T follicular helper cell (primary cell): ENCODE data around the gene KIAA2012.

Experiments used
- DNase-seq: peaks from one replicate; pipeline ENCODE4 v3.0.0-alpha.2; 2020; ENCODE audit warnings: low read depth
- total RNA-seq, 2 experiments: gene quantifications; one replicate each; lab custom pipeline; 2026; lab: John Stamatoyannopoulos, UW

Gene KIAA2012
- 0 reads per million in 2 experiments for total RNA-seq

DNA sequence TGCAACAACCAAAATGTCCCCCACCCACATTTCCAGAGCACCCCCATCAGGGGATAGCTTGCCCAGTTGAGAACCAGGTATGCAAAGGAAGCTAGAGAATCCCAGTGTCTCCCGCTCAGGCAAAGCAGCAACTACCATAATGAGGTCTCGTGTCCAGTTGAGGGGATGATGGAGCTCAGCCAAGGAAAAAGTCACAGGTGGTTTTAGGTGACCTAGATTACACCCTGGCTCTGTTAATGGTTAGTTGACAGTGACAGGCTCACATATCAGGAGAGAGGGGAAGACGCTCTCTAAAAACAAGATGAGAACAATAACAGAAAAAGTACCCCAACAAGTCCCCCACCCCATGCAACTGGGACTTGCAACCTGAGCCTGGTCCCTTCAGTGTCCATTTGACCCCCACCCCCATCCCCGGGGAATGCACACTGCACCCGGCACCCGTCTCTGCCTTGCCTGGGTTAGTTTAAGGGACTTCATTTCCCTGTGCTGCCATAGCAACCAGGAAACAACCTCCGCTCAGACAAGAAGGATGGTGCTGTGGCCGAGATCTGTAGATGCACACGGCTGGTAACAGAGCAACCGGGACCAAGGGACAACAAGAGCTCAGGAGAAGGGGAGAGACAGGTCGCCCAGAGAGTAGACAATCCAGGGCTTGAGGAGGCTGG is at the start of gene KIAA2012:
Gene KIAA2012, plus strand, starts transcription at position 519 of the 665 bp plus-strand sequence. CDS start 373 bp downstream, outside the sequence.
- DNase-seq: no peak

DNA sequence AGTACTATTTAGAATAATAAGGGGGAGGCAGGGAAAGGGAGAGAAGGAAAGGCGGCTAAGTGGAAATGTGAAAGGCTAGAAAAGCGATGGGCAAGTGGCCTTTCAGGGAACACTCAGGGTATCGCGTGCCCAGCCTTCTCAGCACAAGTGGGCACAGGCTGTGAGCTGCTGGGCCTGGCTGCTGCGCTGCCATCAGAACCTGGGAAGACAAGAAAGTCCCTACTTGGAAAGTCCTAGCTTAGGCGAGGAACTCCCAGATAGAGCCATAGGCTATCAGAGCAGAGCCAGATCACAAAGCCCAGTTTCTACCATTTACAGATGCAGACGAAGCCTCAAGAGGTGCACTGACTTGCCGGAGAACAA is 49.2 kb upstream of the KIAA2012 start:
- DNase-seq: no peak

DNA sequence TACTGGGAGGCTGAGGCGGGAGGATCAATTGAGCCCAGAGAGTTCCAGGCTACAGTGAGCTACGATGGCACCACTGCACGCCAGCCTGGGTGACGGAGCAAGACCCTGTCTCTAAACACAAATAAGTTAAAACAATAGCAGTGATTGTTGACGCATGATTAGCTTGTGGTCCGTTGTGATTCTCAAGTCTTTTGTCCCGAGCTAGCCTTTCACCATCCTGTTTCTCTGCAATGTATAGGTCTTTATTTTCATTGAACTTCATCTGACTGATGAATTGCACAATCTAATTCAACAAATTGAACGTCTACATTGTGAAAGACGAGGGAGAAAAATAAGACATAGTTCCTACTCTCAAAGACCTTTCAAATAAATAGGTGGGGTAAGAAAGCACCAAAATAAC is 48.2 kb upstream of the KIAA2012 start:
- DNase-seq: no peak

DNA sequence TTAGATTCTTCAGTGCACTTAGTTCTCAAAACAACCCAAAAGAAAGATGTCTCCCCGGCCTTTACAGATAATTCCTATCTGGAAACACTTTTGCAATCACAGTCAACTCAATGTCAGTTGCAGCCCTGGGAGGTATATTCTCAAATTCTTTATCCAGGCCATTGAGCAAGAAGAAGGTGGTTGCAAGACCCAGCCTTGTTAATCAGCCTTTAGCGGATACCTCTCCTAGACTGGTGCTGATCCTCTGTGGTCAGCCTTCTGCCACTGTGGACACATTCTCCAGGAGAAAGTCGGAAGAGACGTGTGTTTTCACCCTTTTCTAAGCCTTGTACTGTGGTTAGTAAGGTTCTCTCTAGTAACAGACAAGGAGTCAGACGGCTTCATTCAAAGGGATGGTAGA is 47.2 kb upstream of the KIAA2012 start:
- no peak for DNase-seq

DNA sequence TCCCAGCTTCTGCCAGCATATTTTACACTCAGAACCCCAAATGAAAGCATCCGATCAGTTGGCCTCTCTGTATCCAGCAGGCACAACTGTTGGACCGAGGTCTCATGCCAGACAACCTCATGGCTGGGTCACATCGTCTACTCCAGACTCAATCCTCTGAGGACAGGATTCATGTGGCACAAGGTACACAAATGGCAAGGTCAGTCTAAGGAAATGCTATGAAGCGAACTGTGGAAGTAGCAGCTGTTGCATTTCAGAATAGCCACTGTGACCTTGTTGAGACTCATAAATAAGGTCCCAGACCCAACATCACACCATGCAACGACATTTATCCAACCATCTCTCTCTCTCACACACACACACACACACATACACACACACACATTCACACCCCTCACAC is 46.5 kb upstream of the KIAA2012 start:
- DNase-seq: no peak

DNA sequence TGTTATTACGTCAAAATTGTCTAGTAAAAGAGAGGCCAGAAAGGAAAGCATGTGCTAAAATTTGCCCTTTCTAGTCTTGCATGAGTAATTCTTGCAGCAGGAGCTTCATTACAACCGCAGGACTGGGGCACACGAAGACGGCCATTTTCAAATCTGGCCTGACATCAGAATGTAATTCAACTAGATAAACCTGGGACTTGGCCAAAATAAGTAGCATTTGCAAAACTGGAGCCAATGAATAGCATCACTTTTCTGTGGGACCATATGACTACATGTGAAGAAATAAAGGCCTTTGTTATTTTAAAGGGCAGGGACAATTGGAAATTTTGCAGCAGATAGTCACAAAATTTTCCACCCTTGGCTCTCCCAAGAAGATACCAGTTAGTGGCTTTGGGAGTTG is 42.4 kb upstream of the KIAA2012 start:
- DNase-seq: no peak

DNA sequence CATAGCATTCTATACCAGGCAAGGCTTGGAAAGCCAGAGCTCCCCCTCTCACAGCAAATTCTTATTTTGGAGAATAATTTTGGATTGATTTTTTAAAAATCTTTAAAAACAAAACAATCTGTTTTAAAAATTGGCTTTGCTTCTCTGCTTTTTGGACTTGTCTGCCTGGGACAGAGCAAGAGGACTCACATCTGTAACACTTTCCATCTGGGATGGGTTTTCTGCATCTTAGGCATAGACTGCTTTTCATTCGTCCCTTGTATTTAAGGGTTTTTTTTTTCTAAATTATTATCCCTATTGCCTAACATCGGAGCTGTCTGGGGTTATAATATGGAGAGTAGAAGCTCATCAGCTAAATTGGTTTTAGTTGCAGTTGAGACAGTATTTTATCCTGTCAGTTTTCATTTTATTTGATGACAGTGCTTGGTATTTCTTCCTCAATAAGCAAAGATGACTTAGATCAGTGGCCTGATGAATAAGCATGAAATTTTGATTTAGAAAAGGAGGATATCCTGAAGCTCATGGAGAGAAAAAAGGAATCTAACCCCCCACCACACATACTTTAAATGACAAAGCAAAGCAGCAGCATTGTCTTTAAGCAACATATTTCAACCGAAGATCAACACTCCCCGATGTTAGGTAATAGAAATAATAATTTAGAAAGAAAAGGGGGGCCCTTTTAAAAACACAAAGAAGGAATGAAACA is 41.7 kb upstream of the KIAA2012 start:
- no peak for DNase-seq

DNA sequence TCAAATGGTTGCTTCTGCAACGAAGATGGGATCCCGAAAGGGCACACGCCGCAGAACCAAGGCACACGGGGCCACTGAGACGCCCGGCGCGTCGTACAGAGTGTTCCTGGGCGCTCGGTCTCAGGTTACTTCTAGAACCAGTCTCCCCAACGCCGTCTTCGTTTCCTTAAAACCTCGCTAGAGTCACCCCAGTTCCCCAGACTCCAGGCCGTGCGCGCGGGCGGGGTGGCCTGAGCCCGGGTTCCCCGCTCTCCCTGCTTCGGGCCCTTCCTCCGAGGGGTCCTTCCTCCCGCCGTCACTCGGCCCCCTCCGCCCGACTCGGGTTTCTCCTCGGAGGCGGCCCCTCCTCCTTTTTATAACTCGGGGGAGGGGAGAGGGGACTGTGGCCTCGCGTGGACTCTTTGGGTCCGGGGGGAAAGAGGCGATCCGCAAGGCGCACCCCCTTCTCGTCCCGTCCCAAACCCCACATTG is 40.2 kb upstream of the KIAA2012 start:
- DNase-seq: no peak

DNA sequence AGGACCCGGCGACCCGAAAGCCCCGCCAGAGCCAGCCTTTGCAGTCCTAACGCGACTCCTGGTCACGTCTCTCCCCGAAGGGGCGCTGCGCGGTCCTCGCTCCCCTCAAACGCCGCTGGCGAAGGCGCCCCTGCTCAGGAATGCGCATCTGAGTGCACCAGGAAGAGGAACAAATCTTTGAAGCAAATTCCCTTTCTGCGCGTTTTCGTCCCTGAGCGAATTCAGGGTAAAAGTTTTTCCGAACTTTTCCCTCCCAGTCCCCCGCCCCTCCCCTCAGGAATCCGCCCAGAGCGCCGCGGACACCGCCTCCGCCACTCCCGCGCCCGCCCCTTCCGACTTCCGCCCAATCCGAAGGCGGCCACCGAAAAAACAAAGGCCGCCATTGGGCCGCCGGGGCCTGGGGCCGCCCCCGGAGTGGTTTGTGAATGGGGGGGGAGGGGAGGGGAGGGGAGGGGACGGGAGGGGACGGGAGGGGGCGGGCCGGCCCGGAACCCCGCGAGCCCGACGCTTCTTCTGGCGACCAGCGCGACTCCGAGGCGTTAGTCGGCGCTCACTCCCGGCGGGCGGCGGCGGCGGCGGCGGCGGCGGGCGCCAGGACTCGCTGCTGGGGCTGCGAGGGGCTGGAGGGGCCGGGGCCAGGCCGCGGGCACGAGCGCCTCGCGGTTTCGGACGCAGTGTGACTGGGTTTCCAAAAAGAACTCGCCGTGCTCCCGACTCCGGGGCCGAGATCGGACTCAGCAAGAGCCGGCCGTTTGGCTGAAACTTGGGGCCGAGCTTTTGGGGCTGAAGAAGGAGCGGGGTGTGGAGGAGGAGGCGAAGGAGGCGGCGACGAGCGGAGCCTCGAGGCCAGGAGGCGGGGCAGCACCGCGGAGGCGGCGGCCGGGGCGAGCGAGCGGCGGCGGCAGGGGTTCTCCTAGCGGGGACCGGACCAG is 39.5 kb upstream of the KIAA2012 start, which contains the start of gene FZD7:
Gene FZD7, plus strand, starts transcription at position 539 of the 932 bp plus-strand sequence. CDS start 793 bp downstream, outside the sequence.
- DNase-seq: peak; percentile 76

DNA sequence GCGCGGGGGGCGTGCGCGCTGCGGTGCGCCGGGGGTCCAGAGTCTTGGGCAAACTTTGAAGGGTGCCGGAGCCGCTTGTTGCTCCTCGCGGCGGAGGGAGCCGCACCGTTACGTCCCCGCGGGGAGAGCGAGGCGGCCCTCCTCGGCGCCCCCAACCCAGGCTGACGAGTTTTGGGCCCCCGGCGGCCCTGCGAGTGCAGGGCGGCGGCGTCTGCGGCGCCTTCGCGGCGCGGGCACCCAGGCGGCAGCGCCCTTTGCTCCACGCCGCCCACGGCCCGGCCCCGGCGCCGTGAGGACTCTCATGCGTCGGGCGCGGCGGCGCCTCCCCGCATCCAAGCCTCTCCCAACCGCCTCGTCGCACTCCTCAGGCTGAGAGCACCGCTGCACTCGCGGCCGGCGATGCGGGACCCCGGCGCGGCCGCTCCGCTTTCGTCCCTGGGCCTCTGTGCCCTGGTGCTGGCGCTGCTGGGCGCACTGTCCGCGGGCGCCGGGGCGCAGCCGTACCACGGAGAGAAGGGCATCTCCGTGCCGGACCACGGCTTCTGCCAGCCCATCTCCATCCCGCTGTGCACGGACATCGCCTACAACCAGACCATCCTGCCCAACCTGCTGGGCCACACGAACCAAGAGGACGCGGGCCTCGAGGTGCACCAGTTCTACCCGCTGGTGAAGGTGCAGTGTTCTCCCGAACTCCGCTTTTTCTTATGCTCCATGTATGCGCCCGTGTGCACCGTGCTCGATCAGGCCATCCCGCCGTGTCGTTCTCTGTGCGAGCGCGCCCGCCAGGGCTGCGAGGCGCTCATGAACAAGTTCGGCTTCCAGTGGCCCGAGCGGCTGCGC is 38.6 kb upstream of the KIAA2012 start:
- peak; percentile 10 for DNase-seq

DNA sequence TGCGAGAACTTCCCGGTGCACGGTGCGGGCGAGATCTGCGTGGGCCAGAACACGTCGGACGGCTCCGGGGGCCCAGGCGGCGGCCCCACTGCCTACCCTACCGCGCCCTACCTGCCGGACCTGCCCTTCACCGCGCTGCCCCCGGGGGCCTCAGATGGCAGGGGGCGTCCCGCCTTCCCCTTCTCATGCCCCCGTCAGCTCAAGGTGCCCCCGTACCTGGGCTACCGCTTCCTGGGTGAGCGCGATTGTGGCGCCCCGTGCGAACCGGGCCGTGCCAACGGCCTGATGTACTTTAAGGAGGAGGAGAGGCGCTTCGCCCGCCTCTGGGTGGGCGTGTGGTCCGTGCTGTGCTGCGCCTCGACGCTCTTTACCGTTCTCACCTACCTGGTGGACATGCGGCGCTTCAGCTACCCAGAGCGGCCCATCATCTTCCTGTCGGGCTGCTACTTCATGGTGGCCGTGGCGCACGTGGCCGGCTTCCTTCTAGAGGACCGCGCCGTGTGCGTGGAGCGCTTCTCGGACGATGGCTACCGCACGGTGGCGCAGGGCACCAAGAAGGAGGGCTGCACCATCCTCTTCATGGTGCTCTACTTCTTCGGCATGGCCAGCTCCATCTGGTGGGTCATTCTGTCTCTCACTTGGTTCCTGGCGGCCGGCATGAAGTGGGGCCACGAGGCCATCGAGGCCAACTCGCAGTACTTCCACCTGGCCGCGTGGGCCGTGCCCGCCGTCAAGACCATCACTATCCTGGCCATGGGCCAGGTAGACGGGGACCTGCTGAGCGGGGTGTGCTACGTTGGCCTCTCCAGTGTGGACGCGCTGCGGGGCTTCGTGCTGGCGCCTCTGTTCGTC is 37.7 kb upstream of the KIAA2012 start:
- no peak for DNase-seq

DNA sequence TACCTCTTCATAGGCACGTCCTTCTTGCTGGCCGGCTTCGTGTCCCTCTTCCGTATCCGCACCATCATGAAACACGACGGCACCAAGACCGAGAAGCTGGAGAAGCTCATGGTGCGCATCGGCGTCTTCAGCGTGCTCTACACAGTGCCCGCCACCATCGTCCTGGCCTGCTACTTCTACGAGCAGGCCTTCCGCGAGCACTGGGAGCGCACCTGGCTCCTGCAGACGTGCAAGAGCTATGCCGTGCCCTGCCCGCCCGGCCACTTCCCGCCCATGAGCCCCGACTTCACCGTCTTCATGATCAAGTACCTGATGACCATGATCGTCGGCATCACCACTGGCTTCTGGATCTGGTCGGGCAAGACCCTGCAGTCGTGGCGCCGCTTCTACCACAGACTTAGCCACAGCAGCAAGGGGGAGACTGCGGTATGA is 37.1 kb upstream of the KIAA2012 start:
- no peak for DNase-seq

DNA sequence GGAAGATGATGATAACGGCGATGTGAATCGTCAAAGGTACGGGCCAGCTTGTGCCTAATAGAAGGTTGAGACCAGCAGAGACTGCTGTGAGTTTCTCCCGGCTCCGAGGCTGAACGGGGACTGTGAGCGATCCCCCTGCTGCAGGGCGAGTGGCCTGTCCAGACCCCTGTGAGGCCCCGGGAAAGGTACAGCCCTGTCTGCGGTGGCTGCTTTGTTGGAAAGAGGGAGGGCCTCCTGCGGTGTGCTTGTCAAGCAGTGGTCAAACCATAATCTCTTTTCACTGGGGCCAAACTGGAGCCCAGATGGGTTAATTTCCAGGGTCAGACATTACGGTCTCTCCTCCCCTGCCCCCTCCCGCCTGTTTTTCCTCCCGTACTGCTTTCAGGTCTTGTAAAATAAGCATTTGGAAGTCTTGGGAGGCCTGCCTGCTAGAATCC is 36.4 kb upstream of the KIAA2012 start:
- no peak for DNase-seq

DNA sequence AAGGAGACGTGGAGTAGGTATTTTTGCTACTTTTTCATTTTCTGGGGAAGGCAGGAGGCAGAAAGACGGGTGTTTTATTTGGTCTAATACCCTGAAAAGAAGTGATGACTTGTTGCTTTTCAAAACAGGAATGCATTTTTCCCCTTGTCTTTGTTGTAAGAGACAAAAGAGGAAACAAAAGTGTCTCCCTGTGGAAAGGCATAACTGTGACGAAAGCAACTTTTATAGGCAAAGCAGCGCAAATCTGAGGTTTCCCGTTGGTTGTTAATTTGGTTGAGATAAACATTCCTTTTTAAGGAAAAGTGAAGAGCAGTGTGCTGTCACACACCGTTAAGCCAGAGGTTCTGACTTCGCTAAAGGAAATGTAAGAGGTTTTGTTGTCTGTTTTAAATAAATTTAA is 36.0 kb upstream of the KIAA2012 start:
- DNase-seq: no peak

DNA sequence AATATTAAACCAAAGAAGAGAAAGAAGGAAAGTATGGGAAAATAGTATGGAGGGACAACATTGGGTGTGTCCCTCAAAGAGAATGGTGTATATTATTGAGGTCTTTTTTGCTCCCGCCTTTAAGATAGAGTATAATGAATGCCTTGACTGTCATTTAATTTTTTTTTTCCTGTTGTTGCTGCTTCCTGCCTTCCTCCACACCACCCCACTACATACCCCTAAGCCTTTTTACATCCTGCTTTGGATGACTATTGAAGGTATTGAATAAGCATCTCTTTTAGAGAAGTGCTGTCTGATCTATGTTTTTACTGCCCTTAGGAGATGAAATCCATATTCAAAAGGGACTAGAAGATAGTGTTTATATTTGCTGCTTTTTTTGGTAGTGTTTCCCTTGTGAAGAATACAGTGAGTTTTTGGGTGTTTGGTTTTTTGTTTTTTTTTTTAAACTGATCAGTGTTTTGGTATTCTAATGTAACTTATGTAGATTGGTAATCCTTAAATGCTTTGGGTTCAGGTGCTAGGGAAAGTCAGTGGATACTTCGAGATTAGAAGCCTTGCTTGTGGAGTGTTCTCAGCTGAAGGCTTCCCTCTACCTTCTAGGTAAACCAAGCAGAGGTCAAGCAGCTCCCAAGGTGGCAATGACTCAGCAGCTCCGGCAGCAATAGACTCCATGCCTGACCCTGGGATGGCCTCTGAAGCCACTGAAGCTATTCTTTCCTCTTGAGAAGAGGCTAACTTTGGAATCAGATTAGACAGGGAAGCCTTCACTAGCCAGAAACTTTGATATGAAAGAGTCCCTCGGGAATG is 34.4 kb upstream of the KIAA2012 start:
- DNase-seq: no peak

DNA sequence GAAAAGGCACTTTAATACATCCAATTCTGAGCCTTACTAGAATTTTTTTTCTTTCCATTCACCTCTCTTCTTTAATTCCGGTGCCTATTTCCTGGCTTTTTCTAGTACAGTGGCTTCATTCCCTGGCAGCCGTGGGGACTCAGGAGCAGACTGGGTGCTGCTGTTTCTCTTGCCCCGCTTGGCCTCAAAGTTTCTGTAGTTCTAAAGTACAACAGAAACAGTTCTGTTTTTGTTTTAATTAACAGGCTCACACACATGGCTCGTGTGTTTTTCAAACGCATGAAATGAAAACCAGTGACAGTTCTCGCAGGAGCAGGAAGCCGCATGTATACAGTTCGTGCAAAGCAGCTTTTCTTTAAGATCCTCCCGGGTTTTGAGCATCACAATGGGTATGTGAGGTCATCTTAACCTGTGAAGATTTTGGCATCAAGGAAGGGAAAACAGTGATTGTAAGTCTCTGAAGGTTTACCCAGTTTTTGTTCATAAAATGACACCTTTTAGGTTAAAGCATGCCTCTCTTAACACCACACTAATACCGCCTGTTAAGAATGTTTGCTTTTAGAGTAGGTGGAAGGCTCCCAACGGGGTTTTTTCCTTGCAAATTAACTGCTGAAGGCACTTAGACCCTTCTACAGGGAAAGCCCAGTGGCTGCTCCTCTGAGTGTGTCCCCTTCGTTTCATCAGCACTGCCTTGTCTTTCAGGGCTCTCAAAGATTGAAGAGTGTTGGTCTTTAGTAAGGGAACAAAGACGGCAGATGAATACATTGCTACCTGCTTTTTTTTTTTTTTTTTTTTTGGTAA is 33.6 kb upstream of the KIAA2012 start:
- DNase-seq: no peak

DNA sequence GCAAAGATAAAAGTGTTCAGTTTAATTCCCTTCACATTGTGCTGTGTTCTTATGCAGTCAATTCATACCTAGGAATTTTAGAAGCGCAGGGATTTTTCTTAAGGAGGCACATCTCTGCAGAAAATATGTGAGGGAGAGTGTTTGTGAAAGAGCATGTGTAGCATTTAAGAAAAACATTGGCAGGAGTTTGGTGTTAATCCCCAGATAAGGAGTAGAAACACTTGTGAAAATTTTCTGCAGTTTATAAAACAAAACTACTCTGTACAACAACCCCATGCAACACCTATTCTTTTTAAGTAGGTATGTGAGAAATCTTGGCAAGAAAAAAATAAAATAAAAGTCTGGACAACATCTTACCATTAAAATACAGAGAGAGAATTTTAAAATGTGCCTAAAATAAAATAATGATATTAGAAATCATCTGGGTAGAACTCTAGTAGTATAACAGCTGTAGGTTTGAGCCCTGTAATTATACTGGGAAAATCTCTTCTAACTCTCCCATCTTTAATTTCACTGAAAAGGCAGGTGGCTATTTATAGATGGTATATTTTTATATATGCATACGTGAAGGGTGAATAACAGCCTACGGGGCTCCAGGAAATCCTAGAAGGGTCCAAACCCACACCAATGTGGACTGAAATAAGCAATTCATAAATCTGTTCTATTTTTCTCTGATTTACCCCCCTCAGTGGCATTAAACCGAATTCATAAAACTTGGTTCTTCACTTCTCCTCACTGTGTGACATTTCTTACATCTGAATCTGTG is 32.8 kb upstream of the KIAA2012 start:
- no peak for DNase-seq

DNA sequence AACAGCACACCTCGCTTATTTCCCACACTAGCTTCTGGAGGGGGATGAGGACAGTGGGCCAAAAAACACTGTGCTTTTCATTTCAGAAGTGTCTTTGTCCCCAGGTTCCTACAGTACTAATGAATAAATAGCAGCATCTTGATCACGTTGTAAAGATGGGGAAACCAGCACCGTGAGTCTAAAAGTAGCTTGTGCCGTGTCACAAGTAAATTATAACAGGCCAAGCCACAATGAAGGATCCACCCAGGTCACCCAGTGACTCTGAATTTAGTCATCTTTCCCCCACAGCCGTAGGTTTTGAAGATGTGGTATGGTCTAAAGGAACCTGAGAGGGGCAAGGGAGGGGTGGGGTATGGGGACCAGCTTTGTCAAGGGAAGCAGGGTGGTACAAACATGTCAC is 30.6 kb upstream of the KIAA2012 start:
- DNase-seq: no peak
